Vagina (tissue), 2 donors: ENCODE data around the gene MMADHC. TPM values are rescaled to one million over a fixed set of nuclear protein-coding genes. Genes with fewer than 3 reads are reported as not detected.

Experiments
- DNase-seq, 2 donors: peaks; one replicate each; pipeline ENCODE4 v3.0.0-alpha.2; 2017; ENCODE audit errors: extremely low spot score in 2 of 2
- H3K27ac ChIP-seq: fragments of 200-600 bp; sonication (generic); one replicate; pipeline ENCODE4 v1.5.1; 2019
- H3K27me3 ChIP-seq: fragments of 200-600 bp; sonication (generic); one replicate; pipeline ENCODE4 v1.5.1; 2019
- H3K36me3 ChIP-seq, 2 donors: fragments of 200-600 bp; sonication (generic); one replicate each; pipeline ENCODE4 v1.5.1; 2017 to 2019
- H3K4me1 ChIP-seq: fragments of 200-600 bp; sonication (generic); one replicate; pipeline ENCODE4 v1.5.1; 2019
- H3K4me3 ChIP-seq, 2 donors: fragments of 200-600 bp; sonication (generic); 1 replicate in 1 of 2; 2 replicates in 1 of 2; pipeline ENCODE4 v1.5.1; 2016 to 2019
- H3K9me3 ChIP-seq: fragments of 200-600 bp; sonication (generic); one replicate; pipeline ENCODE4 v1.5.1; 2019
- POLR2A ChIP-seq, 2 donors: fragments of 450-650 bp; IDR thresholded peaks; one replicate each; pipeline ENCODE4 v1.6.1; 2017; ENCODE audit warnings: antibody characterized with exemption in 2 of 2, mild to moderate bottlenecking in 2 of 2, moderate library complexity in 2 of 2
- POLR2AphosphoS5 ChIP-seq, 2 donors: sonication (generic); formaldehyde crosslinking; IDR thresholded peaks; one replicate each; pipeline ENCODE4 v1.9.0; 2017; ENCODE audit warnings: antibody characterized with exemption in 2 of 2, mild to moderate bottlenecking in 2 of 2, low read depth in 1 of 2; ENCODE audit not compliant: insufficient read depth in 1 of 2
- intact Hi-C: fragments of 100-400 bp; cut with DNase I; formaldehyde crosslinking; loops from one replicate; pipeline ENCODE4 v1.15.1; 2023
- total RNA-seq: library from RNA; depleted of rRNA; stranded (reverse); fragments of >200 nt; gene quantifications from one replicate; pipeline ENCODE4 v1.2.3, GENCODE V29; 2016
- TF ChIP-seq, protein P1 (sequence below), 3 experiments: fragments of 450-650 bp in 2 of 3; fragments of 200-600 bp in 1 of 3; sonication (generic) in 1 of 3; IDR thresholded peaks; one replicate each; pipeline ENCODE4 v1.5.1; 2017 to 2019; ENCODE audit warnings: antibody characterized with exemption in 3 of 3, mild to moderate bottlenecking in 2 of 3, moderate library complexity in 2 of 3

Gene MMADHC
- total RNA-seq, 1 donor from 2014 or later, result 48.1 TPM

DNA sequence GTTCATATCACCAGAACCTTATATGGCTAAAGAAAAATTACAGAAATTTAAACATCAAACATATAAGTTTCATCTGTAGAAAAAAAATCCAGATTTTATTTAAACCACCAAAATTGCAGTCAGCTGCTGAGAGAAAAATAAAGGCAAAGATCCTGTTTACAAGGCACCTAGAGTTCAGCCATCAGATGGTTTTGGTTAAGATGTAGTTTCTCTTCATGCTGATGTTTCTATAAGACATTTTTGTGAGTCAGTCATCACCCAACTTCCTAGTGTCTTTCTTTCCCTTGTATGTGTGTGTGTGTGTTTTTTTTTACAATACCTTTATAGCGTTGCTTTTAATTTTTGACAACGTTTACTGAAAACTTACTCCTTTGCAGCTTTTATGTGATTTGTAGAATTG lies 26.1 kb upstream of the MMADHC start:
- Histone ChIP-seq H3K36me3 (no peaks in the 10 kb centered on the region), H3K9me3 (no peaks in the 10 kb centered on the region), H3K27me3 (no peaks in the 10 kb centered on the region), H3K27ac (no peak overlapping the region), H3K4me3 (no peak overlapping the region), H3K4me1 (peaks cover 13% of the 10 kb centered on the region)
- no peak for DNase-seq
- TF ChIP-seq, protein P1, sequence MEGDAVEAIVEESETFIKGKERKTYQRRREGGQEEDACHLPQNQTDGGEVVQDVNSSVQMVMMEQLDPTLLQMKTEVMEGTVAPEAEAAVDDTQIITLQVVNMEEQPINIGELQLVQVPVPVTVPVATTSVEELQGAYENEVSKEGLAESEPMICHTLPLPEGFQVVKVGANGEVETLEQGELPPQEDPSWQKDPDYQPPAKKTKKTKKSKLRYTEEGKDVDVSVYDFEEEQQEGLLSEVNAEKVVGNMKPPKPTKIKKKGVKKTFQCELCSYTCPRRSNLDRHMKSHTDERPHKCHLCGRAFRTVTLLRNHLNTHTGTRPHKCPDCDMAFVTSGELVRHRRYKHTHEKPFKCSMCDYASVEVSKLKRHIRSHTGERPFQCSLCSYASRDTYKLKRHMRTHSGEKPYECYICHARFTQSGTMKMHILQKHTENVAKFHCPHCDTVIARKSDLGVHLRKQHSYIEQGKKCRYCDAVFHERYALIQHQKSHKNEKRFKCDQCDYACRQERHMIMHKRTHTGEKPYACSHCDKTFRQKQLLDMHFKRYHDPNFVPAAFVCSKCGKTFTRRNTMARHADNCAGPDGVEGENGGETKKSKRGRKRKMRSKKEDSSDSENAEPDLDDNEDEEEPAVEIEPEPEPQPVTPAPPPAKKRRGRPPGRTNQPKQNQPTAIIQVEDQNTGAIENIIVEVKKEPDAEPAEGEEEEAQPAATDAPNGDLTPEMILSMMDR (IDR thresholded peaks at IDR 0.05), result no peak
- TF ChIP-seq POLR2AphosphoS5 (IDR thresholded peaks at IDR 0.05; ENCODE audit: insufficient read depth in 1 of 2, low read depth in 1 of 2) (no peak), POLR2A (IDR thresholded peaks at IDR 0.05) (no peak)
- intact Hi-C loops, result no loop called here

DNA sequence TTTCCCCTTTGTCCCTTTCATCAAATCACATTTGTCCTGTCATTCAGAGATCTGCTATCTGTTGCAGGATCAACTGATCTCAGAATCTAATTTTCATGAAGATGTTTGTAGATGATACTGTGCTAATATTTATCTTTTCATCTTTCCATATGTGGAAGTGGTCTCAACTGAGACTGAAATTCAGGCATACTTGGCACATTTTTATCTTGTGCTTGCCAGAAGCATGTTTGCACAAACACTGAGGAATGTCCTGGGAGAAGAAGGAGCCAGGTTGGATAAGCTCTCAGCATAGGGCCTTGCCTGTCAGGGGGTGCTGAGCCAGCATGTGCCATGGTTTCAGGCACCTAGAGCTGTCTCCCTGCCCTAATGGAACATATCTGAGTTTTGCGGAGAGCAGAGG lies 24.5 kb upstream of the MMADHC start:
- H3K27ac ChIP-seq, result no peak overlapping the region
- intact Hi-C loops, result no loop called here
- H3K9me3 ChIP-seq, result no peaks in the 10 kb centered on the region
- DNase-seq, result no peak
- no peaks in the 10 kb centered on the region for H3K27me3 ChIP-seq
- H3K36me3 ChIP-seq, result no peaks in the 10 kb centered on the region
- TF ChIP-seq POLR2A (IDR thresholded peaks at IDR 0.05), result no peak
- TF ChIP-seq, protein P1 (IDR thresholded peaks at IDR 0.05), result no peak
- no peak for TF ChIP-seq POLR2AphosphoS5 (IDR thresholded peaks at IDR 0.05; ENCODE audit: insufficient read depth in 1 of 2, low read depth in 1 of 2)
- no peak overlapping the region for H3K4me3 ChIP-seq
- peaks cover 13% of the 10 kb centered on the region for H3K4me1 ChIP-seq

DNA sequence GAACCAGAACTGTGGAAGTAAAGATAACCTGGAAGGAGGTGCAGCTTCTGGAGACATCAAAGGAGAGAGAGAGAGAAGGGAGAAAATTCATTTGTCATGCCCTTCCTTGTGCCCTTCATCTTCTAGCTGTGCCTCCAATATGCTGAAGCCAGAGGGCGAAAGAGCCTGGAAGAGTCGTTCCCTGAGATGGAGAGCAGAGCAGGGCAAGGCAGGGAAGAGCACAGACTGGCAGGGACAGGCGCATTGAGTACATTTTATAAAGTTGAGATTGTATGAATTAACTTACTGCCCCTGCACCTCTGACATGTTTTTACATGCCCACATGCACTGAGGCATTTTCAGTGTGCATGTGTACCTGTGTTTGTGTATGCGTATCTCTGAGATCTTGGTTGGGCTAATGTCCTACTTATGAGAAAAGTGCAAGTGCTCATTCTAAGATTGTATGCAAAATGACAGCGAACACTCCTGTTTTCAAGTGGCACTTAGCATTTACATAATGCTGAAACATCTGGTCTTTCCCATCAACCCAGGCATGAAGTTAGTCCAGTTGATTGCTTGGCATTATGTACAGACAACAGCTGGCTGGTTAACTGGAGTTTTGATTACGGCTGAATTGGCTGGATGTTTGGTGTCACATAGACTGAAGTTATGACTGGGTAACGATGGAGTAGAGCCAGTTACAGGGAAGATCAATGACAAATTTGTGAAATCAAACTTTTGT lies 23.7 kb upstream of the MMADHC start:
- no peak overlapping the region for H3K4me3 ChIP-seq
- H3K9me3 ChIP-seq, result no peaks in the 10 kb centered on the region
- no peaks in the 10 kb centered on the region for H3K36me3 ChIP-seq
- intact Hi-C loops, result no loop called here
- TF ChIP-seq POLR2AphosphoS5 (IDR thresholded peaks at IDR 0.05; ENCODE audit: insufficient read depth in 1 of 2, low read depth in 1 of 2) (no peak), POLR2A (IDR thresholded peaks at IDR 0.05) (no peak)
- TF ChIP-seq, protein P1 (IDR thresholded peaks at IDR 0.05), result no peak
- peaks cover 13% of the 10 kb centered on the region for H3K4me1 ChIP-seq
- no peak for DNase-seq
- no peak overlapping the region for H3K27ac ChIP-seq
- H3K27me3 ChIP-seq, result no peaks in the 10 kb centered on the region

DNA sequence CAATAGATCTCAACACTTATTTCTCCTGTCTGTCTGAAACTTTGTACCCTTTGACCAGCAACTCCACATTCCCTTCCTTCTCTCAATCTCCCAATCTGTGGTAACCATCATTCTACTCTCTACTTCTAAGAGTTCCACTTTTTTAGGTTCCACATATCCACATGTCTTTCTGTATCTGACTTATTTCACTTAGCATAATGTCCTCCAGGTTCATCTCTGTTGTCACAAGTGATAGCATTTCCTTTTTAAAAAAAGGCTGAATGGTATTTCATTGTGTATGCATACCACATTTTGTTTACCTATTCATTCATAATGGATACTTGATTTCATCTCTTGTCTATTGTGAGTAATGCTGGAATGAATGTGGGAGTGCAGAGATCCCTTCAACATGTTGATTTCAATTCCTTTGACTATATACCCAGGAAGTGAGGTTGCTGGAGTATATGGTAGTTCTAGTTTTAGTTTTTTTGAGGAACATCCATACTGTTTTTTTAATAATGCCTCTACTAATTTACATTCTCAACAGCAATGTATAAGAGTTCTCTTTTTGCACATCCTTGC lies 18.8 kb upstream of the MMADHC start:
- no peaks in the 10 kb centered on the region for H3K27me3 ChIP-seq
- H3K36me3 ChIP-seq, result no peaks in the 10 kb centered on the region
- no peaks in the 10 kb centered on the region for H3K9me3 ChIP-seq
- intact Hi-C loops, result no loop called here
- H3K4me3 ChIP-seq, result no peak overlapping the region
- no peak for DNase-seq
- H3K4me1 ChIP-seq, result no peaks in the 10 kb centered on the region
- no peak overlapping the region for H3K27ac ChIP-seq
- TF ChIP-seq, protein P1 (IDR thresholded peaks at IDR 0.05), result no peak
- TF ChIP-seq POLR2A (IDR thresholded peaks at IDR 0.05), result no peak
- TF ChIP-seq POLR2AphosphoS5 (IDR thresholded peaks at IDR 0.05; ENCODE audit: insufficient read depth in 1 of 2, low read depth in 1 of 2), result no peak

DNA sequence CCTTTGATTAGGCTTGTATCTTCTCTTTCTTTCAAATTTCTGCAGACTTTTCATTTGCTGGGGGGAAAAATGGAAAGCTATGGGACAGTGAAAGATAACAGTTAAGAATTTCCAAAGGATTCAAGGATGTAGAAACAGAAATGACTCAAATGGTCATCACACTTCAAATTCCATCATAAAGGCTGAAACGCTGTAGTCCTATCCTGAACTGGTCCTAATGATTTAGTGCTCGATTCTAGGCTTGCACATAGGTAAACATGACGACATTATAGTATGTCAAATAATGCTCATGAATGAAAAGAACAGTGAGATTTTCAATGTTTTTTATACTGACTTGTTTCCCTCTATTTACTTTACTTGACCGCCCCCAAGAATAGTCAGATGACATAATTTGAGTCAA lies 15.7 kb upstream of the MMADHC start:
- H3K4me1 ChIP-seq, result no peaks in the 10 kb centered on the region
- no peak for DNase-seq
- H3K27me3 ChIP-seq, result no peaks in the 10 kb centered on the region
- H3K9me3 ChIP-seq, result no peaks in the 10 kb centered on the region
- no peak overlapping the region for H3K4me3 ChIP-seq
- H3K36me3 ChIP-seq, result no peaks in the 10 kb centered on the region
- no peak overlapping the region for H3K27ac ChIP-seq
- intact Hi-C loops, result no loop called here
- TF ChIP-seq, protein P1 (IDR thresholded peaks at IDR 0.05), result no peak
- no peak for TF ChIP-seq POLR2A (IDR thresholded peaks at IDR 0.05)
- TF ChIP-seq POLR2AphosphoS5 (IDR thresholded peaks at IDR 0.05; ENCODE audit: insufficient read depth in 1 of 2, low read depth in 1 of 2), result no peak
